Ectodermal cell (in vitro differentiated cells): Measurements from ENCODE around the gene SDK1.
"Not testable (repeated sequence)": the region's sequence is repeated elsewhere in the genome, so short reads cannot be mapped to it uniquely, and the experiment has no call there.

Experiments
- H3K27ac ChIP-seq: 2 replicates; pipeline ENCODE4 v1.7.0; 2013; ENCODE audit warnings: mild to moderate bottlenecking, low read depth, low read length; ENCODE audit not compliant: insufficient read depth, poor library complexity, severe bottlenecking
- H3K27me3 ChIP-seq: 2 replicates; pipeline ENCODE4 v1.7.0; 2013; ENCODE audit warnings: mild to moderate bottlenecking, low read length; ENCODE audit not compliant: insufficient read depth, control insufficient read depth, poor library complexity, severe bottlenecking
- H3K36me3 ChIP-seq: one replicate; pipeline ENCODE4 v1.7.0; 2013; ENCODE audit warnings: low read length; ENCODE audit not compliant: control insufficient read depth, insufficient read depth
- H3K4me1 ChIP-seq: one replicate; pipeline ENCODE4 v1.7.0; 2013; ENCODE audit warnings: low read length; ENCODE audit not compliant: control insufficient read depth, insufficient read depth
- H3K4me3 ChIP-seq: 2 replicates; pipeline ENCODE4 v1.7.0; 2013; ENCODE audit warnings: low read depth, low read length, control low read depth; ENCODE audit not compliant: insufficient read depth
- H3K9me3 ChIP-seq: 2 replicates; pipeline ENCODE4 v1.7.0; 2013; ENCODE audit warnings: mild to moderate bottlenecking, low read length, moderate library complexity; ENCODE audit not compliant: control insufficient read depth
- WGBS, 2 experiments: methylation state at CpG; one replicate each; pipeline ENCODE4 v1.1.7; 2013; ENCODE audit warnings: missing lambda C conversion rate in 2 of 2; 5-methylcytosine and 5-hydroxymethylcytosine counted together

Gene SDK1

GRCh38 chr7:4226524-4226882 lies 925.5 kb downstream of the SDK1 start:
- H3K4me3 ChIP-seq = no peak overlapping the region
- peaks cover 9% of the 10 kb centered on the region for H3K4me1 ChIP-seq
- no peaks in the 10 kb centered on the region for H3K9me3 ChIP-seq
- WGBS, 2 experiments = 75 to 82% methylated on average over 6 of the region's 6 CpGs
- H3K27ac ChIP-seq = no peak overlapping the region
- no peaks in the 10 kb centered on the region for H3K27me3 ChIP-seq
- no peaks in the 10 kb centered on the region for H3K36me3 ChIP-seq

GRCh38 chr7:4227105-4228010 lies 926.3 kb downstream of the SDK1 start:
- Histone ChIP-seq H3K27ac (no peak overlapping the region), H3K4me1 (peaks cover 9% of the 10 kb centered on the region), H3K27me3 (no peaks in the 10 kb centered on the region), H3K4me3 (no peak overlapping the region), H3K9me3 (no peaks in the 10 kb centered on the region), H3K36me3 (no peaks in the 10 kb centered on the region)
- WGBS, 2 experiments = 90 to 91% methylated on average over 22 of the region's 22 CpGs

- no peaks in the 10 kb centered on the region for H3K27me3 ChIP-seq
- no peaks in the 10 kb centered on the region for H3K36me3 ChIP-seq
- no peaks in the 10 kb centered on the region for H3K9me3 ChIP-seq
- H3K27ac ChIP-seq = no peak overlapping the region
- H3K4me3 ChIP-seq = no peak overlapping the region
- H3K4me1 ChIP-seq = peaks cover 9% of the 10 kb centered on the region
Observed at GRCh38 chr7:4230352-4230751, 929.3 kb downstream of the SDK1 start.

GRCh38 chr7:4233146-4233545 lies 932.1 kb downstream of the SDK1 start:
- Histone ChIP-seq H3K27me3 (no peaks in the 10 kb centered on the region), H3K9me3 (no peaks in the 10 kb centered on the region), H3K36me3 (no peaks in the 10 kb centered on the region), H3K27ac (no peak overlapping the region), H3K4me3 (no peak overlapping the region), H3K4me1 (no peaks in the 10 kb centered on the region)
- 91 to 92% methylated on average over 15 of the region's 15 CpGs for WGBS, 2 experiments

- H3K36me3 ChIP-seq = no peaks in the 10 kb centered on the region
- H3K4me1 ChIP-seq = no peaks in the 10 kb centered on the region
- 92 to 93% methylated on average over 26 of the region's 26 CpGs for WGBS, 2 experiments
- no peak overlapping the region for H3K4me3 ChIP-seq
- H3K27ac ChIP-seq = no peak overlapping the region
- H3K9me3 ChIP-seq = no peaks in the 10 kb centered on the region
- no peaks in the 10 kb centered on the region for H3K27me3 ChIP-seq
Observed at GRCh38 chr7:4233621-4234497, 932.8 kb downstream of the SDK1 start.

DNA sequence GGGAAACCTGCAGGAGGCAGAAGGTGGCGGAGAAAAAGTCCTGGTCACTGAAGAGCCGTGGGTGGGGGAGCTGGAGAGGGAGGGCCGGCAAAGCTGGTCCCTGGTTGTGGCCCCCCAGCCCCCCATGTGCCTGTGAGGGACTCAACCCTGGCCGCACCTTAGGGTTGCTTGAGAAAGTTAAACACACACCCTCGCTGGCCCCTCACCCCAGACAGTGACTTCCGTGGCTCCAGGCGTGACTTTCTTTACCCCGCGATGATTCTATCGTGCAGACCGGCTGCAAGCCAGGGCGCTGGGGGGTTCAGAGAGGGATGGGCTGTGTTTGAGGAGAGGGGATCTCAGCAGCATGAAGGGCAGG lies 933.4 kb downstream of the SDK1 start:
- WGBS, 2 experiments = 90% methylated on average over 12 of the region's 12 CpGs
- Histone ChIP-seq H3K4me1 (no peaks in the 10 kb centered on the region), H3K9me3 (no peaks in the 10 kb centered on the region), H3K27me3 (no peaks in the 10 kb centered on the region), H3K4me3 (no peak overlapping the region), H3K27ac (no peak overlapping the region), H3K36me3 (no peaks in the 10 kb centered on the region)

DNA sequence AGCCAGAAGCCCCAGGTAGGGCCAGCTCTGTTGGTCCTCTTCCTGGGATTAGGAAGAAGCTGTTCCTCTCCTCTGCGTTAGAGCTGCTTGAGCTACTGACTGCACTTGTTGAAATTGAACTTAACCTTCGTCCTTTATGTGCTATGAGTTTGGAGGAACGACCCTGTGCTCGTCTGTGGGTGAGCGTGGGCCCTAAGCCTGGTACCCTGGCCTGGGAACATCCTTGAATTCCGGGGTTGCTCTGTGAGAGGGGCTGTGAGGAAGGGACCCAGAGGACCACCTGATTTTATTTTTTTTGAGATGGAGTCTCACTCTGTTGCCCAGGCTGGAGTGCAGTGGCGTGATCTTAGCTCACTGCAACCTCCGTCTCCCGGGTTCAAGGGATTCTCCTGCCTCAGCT lies 933.8 kb downstream of the SDK1 start:
- Histone ChIP-seq H3K4me1 (no peaks in the 10 kb centered on the region), H3K4me3 (no peak overlapping the region), H3K36me3 (no peaks in the 10 kb centered on the region), H3K27me3 (no peaks in the 10 kb centered on the region), H3K9me3 (no peaks in the 10 kb centered on the region), H3K27ac (no peak overlapping the region)
- WGBS, 2 experiments = 93 to 95% methylated on average over 9 of the region's 9 CpGs

- Histone ChIP-seq H3K4me1 (peaks cover 4% of the 10 kb centered on the region), H3K27ac (no peak overlapping the region), H3K27me3 (no peaks in the 10 kb centered on the region), H3K9me3 (no peaks in the 10 kb centered on the region), H3K4me3 (no peak overlapping the region), H3K36me3 (no peaks in the 10 kb centered on the region)
- 95% methylated on average over 14 of the region's 14 CpGs for WGBS, 2 experiments
Observed at GRCh38 chr7:4235596-4235995, 934.5 kb downstream of the SDK1 start.

DNA sequence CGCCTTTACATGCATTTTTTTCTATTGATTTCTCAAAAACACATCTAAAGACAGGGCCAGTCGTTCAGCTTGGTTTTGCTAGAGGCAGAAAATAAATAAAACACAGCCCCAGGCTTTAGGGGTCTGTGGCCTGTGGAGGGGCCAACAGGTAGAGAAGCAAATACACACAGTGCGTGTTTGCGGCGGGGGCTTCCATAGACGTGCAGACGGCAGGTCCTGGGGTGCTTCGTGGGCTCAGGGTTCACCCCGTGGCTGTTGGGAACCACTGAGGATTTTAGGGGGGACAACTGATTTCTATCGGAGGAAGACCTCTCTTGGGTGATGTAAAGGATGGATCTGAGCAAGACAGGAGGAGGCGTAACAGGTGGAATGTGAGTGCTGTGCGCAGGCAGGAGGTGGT lies 935.3 kb downstream of the SDK1 start:
- H3K9me3 ChIP-seq = no peaks in the 10 kb centered on the region
- H3K27ac ChIP-seq = no peak overlapping the region
- H3K36me3 ChIP-seq = no peaks in the 10 kb centered on the region
- no peak overlapping the region for H3K4me3 ChIP-seq
- H3K27me3 ChIP-seq = no peaks in the 10 kb centered on the region
- WGBS, 2 experiments = 93% methylated on average over 12 of the region's 12 CpGs
- H3K4me1 ChIP-seq = peaks cover 4% of the 10 kb centered on the region

DNA sequence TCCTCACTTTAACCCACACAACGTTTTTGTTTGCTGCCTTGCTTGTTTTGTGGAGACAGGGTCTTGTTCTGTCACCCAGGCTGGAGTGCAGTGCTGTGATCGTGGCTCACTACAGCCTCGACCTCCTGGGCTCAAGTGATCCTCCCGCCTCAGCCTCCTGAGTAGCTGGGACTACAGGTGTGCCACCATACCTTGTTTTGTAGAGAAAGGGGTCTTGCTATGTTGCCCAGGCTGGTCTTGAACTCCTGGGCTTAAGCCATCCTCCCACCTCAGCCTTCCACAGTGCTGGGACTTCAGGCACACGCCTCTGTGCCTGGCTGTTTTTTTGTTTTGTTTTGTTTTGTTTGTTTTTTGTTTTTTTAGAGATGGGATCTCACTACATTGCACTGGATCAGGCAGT lies 935.8 kb downstream of the SDK1 start:
- 85 to 89% methylated on average over 5 of the region's 5 CpGs for WGBS, 2 experiments
- H3K4me1 ChIP-seq, H3K9me3 ChIP-seq, H3K4me3 ChIP-seq, H3K27ac ChIP-seq, H3K36me3 ChIP-seq, H3K27me3 ChIP-seq: not testable (repeated sequence)
